ENCODE data around the gene PRELP. TPM values are rescaled to one million over a fixed set of nuclear protein-coding genes. Genes with fewer than 3 reads are reported as not detected.

Gene PRELP
- total and polyA plus RNA-seq, 2 of the 8 experiments (the other 6 are each of a cell fraction or from before 2014, with no cell fraction given): 0.13 to 0.23 TPM

DNA sequence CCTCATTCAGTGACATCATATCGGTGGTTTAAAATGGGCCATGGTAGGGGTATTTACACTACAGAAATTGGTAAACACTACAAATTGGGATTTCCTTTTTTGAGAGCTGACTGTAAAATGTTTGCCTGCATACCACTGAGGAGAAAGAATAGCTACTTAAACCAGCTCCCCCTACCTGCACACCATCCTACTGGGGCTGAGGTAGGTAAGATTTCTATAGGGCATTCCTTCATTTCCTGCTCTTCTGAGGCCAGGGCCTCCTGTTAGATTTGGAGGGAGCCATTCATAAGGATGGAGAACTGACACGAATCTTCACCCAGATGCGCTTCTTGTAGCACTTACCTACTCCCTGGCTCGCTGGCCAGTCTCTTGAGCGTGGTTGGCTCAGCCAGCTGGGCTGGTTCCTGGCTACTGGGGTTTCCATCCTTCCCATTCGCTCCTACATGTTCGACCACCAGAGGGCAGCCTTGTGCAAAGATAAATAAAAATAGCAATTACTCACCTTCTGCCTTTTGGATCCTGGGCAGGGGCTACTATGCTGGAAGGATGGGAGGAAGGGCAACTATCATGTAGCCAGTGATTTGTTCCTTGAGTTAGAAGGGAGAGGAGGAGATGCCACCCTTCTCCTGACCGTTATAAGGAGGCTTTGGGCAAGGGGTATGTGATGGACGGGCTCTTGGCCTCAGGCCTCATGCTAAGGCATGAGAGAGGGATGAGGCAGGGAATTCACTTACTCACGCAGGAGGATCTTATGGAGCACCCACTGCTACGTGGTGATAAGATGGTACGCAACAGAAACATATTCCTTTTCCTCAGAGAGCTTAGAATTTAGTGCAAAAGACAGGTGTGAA lies 29.0 kb downstream of the PRELP start (continued):
- TF ChIP-seq, protein P1, sequence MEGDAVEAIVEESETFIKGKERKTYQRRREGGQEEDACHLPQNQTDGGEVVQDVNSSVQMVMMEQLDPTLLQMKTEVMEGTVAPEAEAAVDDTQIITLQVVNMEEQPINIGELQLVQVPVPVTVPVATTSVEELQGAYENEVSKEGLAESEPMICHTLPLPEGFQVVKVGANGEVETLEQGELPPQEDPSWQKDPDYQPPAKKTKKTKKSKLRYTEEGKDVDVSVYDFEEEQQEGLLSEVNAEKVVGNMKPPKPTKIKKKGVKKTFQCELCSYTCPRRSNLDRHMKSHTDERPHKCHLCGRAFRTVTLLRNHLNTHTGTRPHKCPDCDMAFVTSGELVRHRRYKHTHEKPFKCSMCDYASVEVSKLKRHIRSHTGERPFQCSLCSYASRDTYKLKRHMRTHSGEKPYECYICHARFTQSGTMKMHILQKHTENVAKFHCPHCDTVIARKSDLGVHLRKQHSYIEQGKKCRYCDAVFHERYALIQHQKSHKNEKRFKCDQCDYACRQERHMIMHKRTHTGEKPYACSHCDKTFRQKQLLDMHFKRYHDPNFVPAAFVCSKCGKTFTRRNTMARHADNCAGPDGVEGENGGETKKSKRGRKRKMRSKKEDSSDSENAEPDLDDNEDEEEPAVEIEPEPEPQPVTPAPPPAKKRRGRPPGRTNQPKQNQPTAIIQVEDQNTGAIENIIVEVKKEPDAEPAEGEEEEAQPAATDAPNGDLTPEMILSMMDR (IDR thresholded peaks at IDR 0.05; ENCODE audit: control extremely low read depth in 1 of 3, insufficient read depth in 1 of 3, low read depth in 1 of 3, low read length in 3 of 3): peak; percentile 60 to 87 (median 78)
- no peak for TF ChIP-seq POLR2AphosphoS5 (IDR thresholded peaks at IDR 0.05; ENCODE audit: low read depth, low read length)
- TF ChIP-seq SP1 (IDR thresholded peaks at IDR 0.05; ENCODE audit: low read depth, low read length): no peak
- no peak for TF ChIP-seq MAFK (IDR thresholded peaks at IDR 0.05; ENCODE audit: low read depth, low read length)
